Osteoblast (primary cell): ENCODE results near the gene RIT2. TPM values are rescaled to one million over a fixed set of nuclear protein-coding genes. Genes with fewer than 3 reads are reported as not detected.

Experiments used
- DNase-seq: peaks from one replicate; pipeline ENCODE4 v3.0.0; 2011; ENCODE audit warnings: low spot score, mixed read lengths; ENCODE audit not compliant: insufficient read length; ENCODE audit errors: missing footprints
- H2AFZ ChIP-seq: 2 replicates; pipeline ENCODE4 v1.6.0; 2011; ENCODE audit warnings: mild to moderate bottlenecking, low read length
- H3K27ac ChIP-seq: 2 replicates; pipeline ENCODE4 v1.5.1; 2011; ENCODE audit warnings: mild to moderate bottlenecking, low read depth, low read length, moderate library complexity
- H3K27me3 ChIP-seq: 2 replicates; pipeline ENCODE4 v1.6.0; 2012; ENCODE audit warnings: mild to moderate bottlenecking, control low read depth, inconsistent platforms, low read length, moderate library complexity; ENCODE audit not compliant: insufficient read depth
- H3K36me3 ChIP-seq: 2 replicates; pipeline ENCODE4 v1.5.1; 2011; ENCODE audit warnings: mild to moderate bottlenecking, low read length, control low read depth, moderate library complexity; ENCODE audit not compliant: insufficient read depth
- H3K4me1 ChIP-seq: 2 replicates; pipeline ENCODE4 v1.5.1; 2011; ENCODE audit warnings: mild to moderate bottlenecking, low read length, control low read depth, moderate library complexity; ENCODE audit not compliant: insufficient read depth
- H3K4me2 ChIP-seq: 2 replicates; pipeline ENCODE4 v1.6.0; 2011; ENCODE audit warnings: mild to moderate bottlenecking, low read length; ENCODE audit not compliant: insufficient read depth
- H3K4me3 ChIP-seq: fragments of 200-600 bp; sonication (generic); 3 replicates; pipeline ENCODE4 v1.5.1; 2012; ENCODE audit warnings: mild to moderate bottlenecking, low read length, inconsistent platforms; ENCODE audit not compliant: insufficient read depth
- H3K79me2 ChIP-seq: 2 replicates; pipeline ENCODE4 v1.6.0; 2012; ENCODE audit warnings: mild to moderate bottlenecking, low read length, control low read depth, inconsistent platforms; ENCODE audit not compliant: insufficient read depth
- H3K9me3 ChIP-seq: 2 replicates; pipeline ENCODE4 v1.5.1; 2011; ENCODE audit warnings: low read depth, low read length, control low read depth
- H4K20me1 ChIP-seq: 2 replicates; pipeline ENCODE4 v1.6.0; 2012; ENCODE audit warnings: mild to moderate bottlenecking, low read length, control low read depth; ENCODE audit not compliant: insufficient read depth
- CTCF ChIP-seq: IDR thresholded peaks from 2 replicates; pipeline ENCODE4 v1.5.1; 2011; ENCODE audit warnings: mild to moderate bottlenecking, low read depth, low read length, moderate library complexity; ENCODE audit errors: extremely low read depth
- total RNA-seq: library from RNA; depleted of rRNA; stranded (reverse); fragments of >200 nt; gene quantifications from 2 replicates; pipeline ENCODE4 v1.2.3, GENCODE V29; 2012

The RIT2 gene
- total RNA-seq, 1 donor: not detected

- H3K4me2 ChIP-seq: no peak overlapping the region
- H3K9me3 ChIP-seq: no peaks in the 10 kb centered on the region
- H3K27ac ChIP-seq: no peak overlapping the region
- H2AFZ ChIP-seq: no peak overlapping the region
- H3K4me1 ChIP-seq: no peaks in the 10 kb centered on the region
- no peak for TF ChIP-seq CTCF
- H3K79me2 ChIP-seq: no peaks in the 10 kb centered on the region
- no peaks in the 10 kb centered on the region for H4K20me1 ChIP-seq
- DNase-seq: no peak
- H3K27me3 ChIP-seq: no peaks in the 10 kb centered on the region
- H3K36me3 ChIP-seq: no peaks in the 10 kb centered on the region
- H3K4me3 ChIP-seq: no peak overlapping the region
Observed at GRCh38 chr18:42976869-42977590, 138.5 kb downstream of the RIT2 start.

- H3K79me2 ChIP-seq: no peaks in the 10 kb centered on the region
- no peak overlapping the region for H3K27ac ChIP-seq
- H3K27me3 ChIP-seq: no peaks in the 10 kb centered on the region
- no peaks in the 10 kb centered on the region for H3K9me3 ChIP-seq
- H2AFZ ChIP-seq: no peak overlapping the region
- H4K20me1 ChIP-seq: no peaks in the 10 kb centered on the region
- H3K4me1 ChIP-seq: no peaks in the 10 kb centered on the region
- no peak overlapping the region for H3K4me2 ChIP-seq
- H3K36me3 ChIP-seq: no peaks in the 10 kb centered on the region
- DNase-seq: no peak
- TF ChIP-seq CTCF: no peak
- no peak overlapping the region for H3K4me3 ChIP-seq
Observed at GRCh38 chr18:42969366-42969765, 146.1 kb downstream of the RIT2 start.

GRCh38 chr18:42961298-42961697 is 154.2 kb downstream of the RIT2 start:
- Histone ChIP-seq H3K4me1 (no peaks in the 10 kb centered on the region), H3K79me2 (no peaks in the 10 kb centered on the region), H2AFZ (no peak overlapping the region), H3K36me3 (no peaks in the 10 kb centered on the region), H3K27me3 (no peaks in the 10 kb centered on the region), H4K20me1 (no peaks in the 10 kb centered on the region), H3K27ac (no peak overlapping the region), H3K9me3 (no peaks in the 10 kb centered on the region), H3K4me3 (no peak overlapping the region), H3K4me2 (no peak overlapping the region)
- no peak for DNase-seq
- no peak for TF ChIP-seq CTCF

- no peak overlapping the region for H3K4me3 ChIP-seq
- H4K20me1 ChIP-seq: no peaks in the 10 kb centered on the region
- H3K4me2 ChIP-seq: no peak overlapping the region
- H3K36me3 ChIP-seq: no peaks in the 10 kb centered on the region
- H3K79me2 ChIP-seq: no peaks in the 10 kb centered on the region
- H2AFZ ChIP-seq: no peak overlapping the region
- no peak for DNase-seq
- H3K9me3 ChIP-seq: no peaks in the 10 kb centered on the region
- H3K4me1 ChIP-seq: no peaks in the 10 kb centered on the region
- no peak overlapping the region for H3K27ac ChIP-seq
- no peak for TF ChIP-seq CTCF
- no peaks in the 10 kb centered on the region for H3K27me3 ChIP-seq
Observed at GRCh38 chr18:42959528-42959927, 156.0 kb downstream of the RIT2 start.
